ENCODE data around the gene BTF3L4.
A peak's percentile ranks its signal among the peaks of the same experiment; 100 is the strongest.
"Not testable (repeated sequence)": the region's sequence is repeated elsewhere in the genome, so short reads cannot be mapped to it uniquely, and the experiment has no call there.

BTF3L4 gene

DNA sequence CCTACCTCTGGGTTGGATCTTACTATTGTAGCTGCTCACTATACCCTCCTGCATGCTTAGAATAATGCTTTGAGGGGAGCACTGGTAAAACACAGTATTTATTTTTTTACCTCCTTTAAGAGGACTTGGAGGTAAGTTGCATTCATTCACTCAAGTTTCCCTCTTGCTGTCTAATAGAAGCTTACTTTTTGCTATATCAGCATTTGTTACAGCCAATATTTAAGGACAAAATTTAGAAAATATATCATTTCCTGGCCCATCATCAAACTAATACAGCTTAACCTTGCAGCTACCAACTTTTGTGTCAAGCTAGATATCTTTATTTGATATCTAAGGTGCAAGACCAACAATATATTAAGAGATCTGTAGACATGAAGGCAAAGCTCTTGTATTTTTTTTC lies 31.8 kb downstream of the BTF3L4 start:
- H3K27ac ChIP-seq (ENCODE audit: insufficient read depth in 1 of 2, low read depth in 1 of 2, low read length in 2 of 2, poor library complexity in 1 of 2, severe bottlenecking in 2 of 2); H3K4me1 ChIP-seq (ENCODE audit: control extremely low read depth in 1 of 4, control insufficient read depth in 4 of 4, insufficient read depth in 4 of 4, low read length in 3 of 4); POLR2A ChIA-PET; H3K9me3 ChIP-seq (ENCODE audit: control extremely low read depth in 1 of 5, control insufficient read depth in 4 of 5, insufficient read depth in 2 of 5, low read depth in 1 of 5, low read length in 4 of 5); CTCF ChIA-PET; H3K4me3 ChIP-seq (ENCODE audit: control insufficient read depth in 1 of 7, extremely low read depth in 1 of 7, insufficient read depth in 4 of 7, low read depth in 2 of 7, low read length in 6 of 7); H3K27me3 ChIP-seq (replicated peaks in 2 of 5; ENCODE audit: control insufficient read depth in 4 of 5, insufficient read depth in 5 of 5, low read length in 4 of 5); DNase-seq: not testable (repeated sequence)
- H3K36me3 ChIP-seq (ENCODE audit: control insufficient read depth in 4 of 4, insufficient read depth in 4 of 4, low read length in 3 of 4), result peaks cover 17 to 41% (median 30%) of the 10 kb centered on the region in 4 experiments

DNA sequence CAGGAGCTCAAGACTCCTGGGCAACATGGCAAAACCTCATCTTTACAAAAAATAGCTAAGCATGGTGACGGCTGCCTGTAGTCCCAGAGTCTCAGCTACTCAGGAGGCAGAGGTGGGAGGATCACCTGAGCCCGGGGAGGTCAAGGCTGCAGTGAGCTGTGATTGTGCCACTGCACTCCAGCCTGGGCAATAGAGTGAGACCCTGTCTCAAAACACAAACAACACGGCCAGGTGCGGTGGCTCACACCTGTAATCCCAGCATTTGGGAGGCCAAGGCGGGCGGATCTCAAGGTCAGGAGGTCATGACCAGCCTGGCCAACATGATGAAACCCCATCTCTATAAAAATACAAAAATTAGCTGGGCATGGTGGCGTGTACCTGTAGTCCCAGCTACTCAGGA lies 38.2 kb downstream of the BTF3L4 start:
- 79% methylated on average over 2 of the region's 7 CpGs for WGBS (ENCODE audit: insufficient coverage)

DNA sequence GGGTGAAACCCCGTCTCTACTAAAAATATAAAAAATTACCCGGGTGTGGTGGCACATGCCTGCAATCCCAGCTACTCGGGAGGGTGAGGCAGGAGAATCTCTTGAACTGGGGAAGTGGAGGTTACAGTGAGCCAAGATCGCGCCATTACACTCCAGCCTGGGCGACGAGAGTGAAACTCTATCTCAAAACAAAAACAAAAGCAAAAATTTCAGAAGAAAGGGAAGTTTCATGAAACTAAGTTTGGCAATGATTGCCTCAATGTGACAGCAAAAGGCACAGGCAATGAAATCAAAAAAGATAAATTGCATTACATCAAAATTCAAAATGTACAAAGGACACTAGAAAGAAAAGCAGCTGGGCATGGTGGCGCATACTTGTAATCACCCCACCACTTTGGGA lies 40.1 kb downstream of the BTF3L4 start:
- WGBS (ENCODE audit: insufficient coverage), result 100% methylated on average over 1 of the region's 8 CpGs
- Histone ChIP-seq H3K9me3 (ENCODE audit: control extremely low read depth in 1 of 5, control insufficient read depth in 4 of 5, insufficient read depth in 2 of 5, low read depth in 1 of 5, low read length in 4 of 5) (no peaks in the 10 kb centered on the region), H3K36me3 (ENCODE audit: control insufficient read depth in 4 of 4, insufficient read depth in 4 of 4, low read length in 3 of 4) (peaks cover 0 to 6% (median under 1%) of the 10 kb centered on the region in 4 experiments), H3K27me3 (replicated peaks in 2 of 5; ENCODE audit: control insufficient read depth in 4 of 5, insufficient read depth in 5 of 5, low read length in 4 of 5) (no peaks in the 10 kb centered on the region), H3K4me3 (ENCODE audit: control insufficient read depth in 1 of 7, extremely low read depth in 1 of 7, insufficient read depth in 4 of 7, low read depth in 2 of 7, low read length in 6 of 7) (no peak overlapping the region), H3K27ac (ENCODE audit: insufficient read depth in 1 of 2, low read depth in 1 of 2, low read length in 2 of 2, poor library complexity in 1 of 2, severe bottlenecking in 2 of 2) (no peak overlapping the region), H3K4me1 (ENCODE audit: control extremely low read depth in 1 of 4, control insufficient read depth in 4 of 4, insufficient read depth in 4 of 4, low read length in 3 of 4) (no peaks in the 10 kb centered on the region)
- ChIA-PET CTCF (no interaction called here), POLR2A (no interaction called here)
- DNase-seq, result no peak

More for the DNA sequence above, 38.2 kb downstream of the BTF3L4 start:
- POLR2A ChIA-PET, result interaction anchor here (1.0 kb wide), 1 partner anchor 38 kb away, joined by 4 read pairs; the partner anchor contains the start of gene BTF3L4
- H3K4me1 ChIP-seq (ENCODE audit: control extremely low read depth in 1 of 4, control insufficient read depth in 4 of 4, insufficient read depth in 4 of 4, low read length in 3 of 4); H3K4me3 ChIP-seq (ENCODE audit: control insufficient read depth in 1 of 7, extremely low read depth in 1 of 7, insufficient read depth in 4 of 7, low read depth in 2 of 7, low read length in 6 of 7); CTCF ChIA-PET; H3K27me3 ChIP-seq (replicated peaks in 2 of 5; ENCODE audit: control insufficient read depth in 4 of 5, insufficient read depth in 5 of 5, low read length in 4 of 5); DNase-seq; H3K27ac ChIP-seq (ENCODE audit: insufficient read depth in 1 of 2, low read depth in 1 of 2, low read length in 2 of 2, poor library complexity in 1 of 2, severe bottlenecking in 2 of 2); H3K9me3 ChIP-seq (ENCODE audit: control extremely low read depth in 1 of 5, control insufficient read depth in 4 of 5, insufficient read depth in 2 of 5, low read depth in 1 of 5, low read length in 4 of 5): not testable (repeated sequence)
- H3K36me3 ChIP-seq (ENCODE audit: control insufficient read depth in 4 of 4, insufficient read depth in 4 of 4, low read length in 3 of 4), result peaks cover 9 to 20% (median 13%) of the 10 kb centered on the region in 4 experiments

DNA sequence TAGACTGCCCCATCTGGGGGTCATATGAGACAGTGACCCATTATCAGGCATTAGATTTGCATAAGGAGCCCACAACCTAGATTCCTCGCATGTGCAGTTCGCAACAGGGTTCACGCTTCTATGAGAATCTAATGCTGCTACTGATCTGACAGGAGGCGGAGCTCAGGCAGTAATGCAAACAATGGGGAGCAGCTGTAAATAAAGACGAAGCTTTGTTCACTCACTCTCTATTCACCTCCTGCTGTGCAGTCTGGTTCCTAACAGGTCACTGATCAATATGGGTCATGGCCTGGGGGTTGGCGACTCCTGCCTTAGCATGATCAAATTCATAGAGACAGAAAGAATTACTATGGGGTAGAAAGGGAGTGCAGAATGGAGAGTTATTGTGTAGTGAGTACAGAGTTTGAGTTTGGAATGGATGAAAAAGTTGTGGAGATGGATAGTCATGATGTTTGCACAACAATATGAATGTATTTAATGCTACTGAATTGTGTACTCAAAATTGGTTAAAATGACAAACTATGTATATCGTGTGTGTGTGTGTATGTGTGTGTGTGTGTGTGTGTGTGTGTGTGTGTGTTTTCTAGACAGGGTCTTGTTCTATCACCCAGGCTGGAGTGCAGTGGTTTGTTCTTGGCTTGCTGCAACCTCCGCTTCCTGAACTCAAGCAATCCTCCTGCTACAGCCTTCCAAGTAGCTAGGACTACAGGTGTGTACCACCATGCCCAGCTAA lies 42.2 kb downstream of the BTF3L4 start:
- Histone ChIP-seq H3K36me3 (ENCODE audit: control insufficient read depth in 4 of 4, insufficient read depth in 4 of 4, low read length in 3 of 4) (no peaks in the 10 kb centered on the region), H3K9me3 (ENCODE audit: control extremely low read depth in 1 of 5, control insufficient read depth in 4 of 5, insufficient read depth in 2 of 5, low read depth in 1 of 5, low read length in 4 of 5) (no peaks in the 10 kb centered on the region), H3K27ac (ENCODE audit: insufficient read depth in 1 of 2, low read depth in 1 of 2, low read length in 2 of 2, poor library complexity in 1 of 2, severe bottlenecking in 2 of 2) (no peak overlapping the region), H3K4me3 (ENCODE audit: control insufficient read depth in 1 of 7, extremely low read depth in 1 of 7, insufficient read depth in 4 of 7, low read depth in 2 of 7, low read length in 6 of 7) (no peak overlapping the region), H3K4me1 (ENCODE audit: control extremely low read depth in 1 of 4, control insufficient read depth in 4 of 4, insufficient read depth in 4 of 4, low read length in 3 of 4) (no peaks in the 10 kb centered on the region), H3K27me3 (replicated peaks in 2 of 5; ENCODE audit: control insufficient read depth in 4 of 5, insufficient read depth in 5 of 5, low read length in 4 of 5) (no peaks in the 10 kb centered on the region)
- DNase-seq, result no peak
- ChIA-PET POLR2A (no interaction called here), CTCF (no interaction called here)
- 99% methylated on average over 7 of the region's 8 CpGs for WGBS (ENCODE audit: insufficient coverage)

DNA sequence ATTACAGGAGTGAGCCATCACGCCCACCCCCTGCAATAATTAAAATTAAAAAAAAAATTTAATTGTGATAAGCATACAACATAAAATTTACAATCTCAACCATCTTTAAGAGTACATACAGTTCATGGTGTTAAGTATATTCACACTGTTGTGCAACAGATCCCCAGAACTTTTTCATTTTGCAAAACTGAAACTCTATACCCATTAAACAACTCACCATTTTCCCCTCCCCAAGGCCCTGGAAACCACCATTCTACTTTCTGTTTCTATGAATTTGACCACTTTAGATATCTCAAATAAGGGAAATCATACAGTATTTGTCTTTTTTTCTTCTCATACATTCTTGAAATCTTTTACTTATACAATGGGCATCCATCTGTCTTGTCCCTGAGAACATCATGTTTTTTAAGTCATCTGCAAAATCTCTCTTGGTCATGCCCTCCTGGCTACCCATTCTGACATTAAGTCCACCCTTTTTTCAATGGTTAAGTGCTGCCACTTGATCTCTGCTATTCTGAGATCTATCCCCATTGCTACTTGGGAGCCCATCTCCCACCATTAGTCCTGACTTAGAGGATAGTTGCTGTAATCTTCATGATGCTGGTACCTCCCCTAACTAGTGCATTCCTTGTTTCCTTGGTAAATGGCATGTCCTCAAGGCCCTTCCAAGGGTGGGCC lies 46.4 kb downstream of the BTF3L4 start:
- H3K27ac ChIP-seq (ENCODE audit: insufficient read depth in 1 of 2, low read depth in 1 of 2, low read length in 2 of 2, poor library complexity in 1 of 2, severe bottlenecking in 2 of 2), result no peak overlapping the region
- no peaks in the 10 kb centered on the region for H3K4me1 ChIP-seq (ENCODE audit: control extremely low read depth in 1 of 4, control insufficient read depth in 4 of 4, insufficient read depth in 4 of 4, low read length in 3 of 4)
- POLR2A ChIA-PET, result no interaction called here
- no peak for DNase-seq
- H3K9me3 ChIP-seq (ENCODE audit: control extremely low read depth in 1 of 5, control insufficient read depth in 4 of 5, insufficient read depth in 2 of 5, low read depth in 1 of 5, low read length in 4 of 5), result no peaks in the 10 kb centered on the region
- H3K27me3 ChIP-seq (replicated peaks in 2 of 5; ENCODE audit: control insufficient read depth in 4 of 5, insufficient read depth in 5 of 5, low read length in 4 of 5), result no peaks in the 10 kb centered on the region
- no CpG with 5 or more reads among the region's 1 CpG for WGBS (ENCODE audit: insufficient coverage)
- CTCF ChIA-PET, result no interaction called here
- H3K36me3 ChIP-seq (ENCODE audit: control insufficient read depth in 4 of 4, insufficient read depth in 4 of 4, low read length in 3 of 4), result no peaks in the 10 kb centered on the region
- no peak overlapping the region for H3K4me3 ChIP-seq (ENCODE audit: control insufficient read depth in 1 of 7, extremely low read depth in 1 of 7, insufficient read depth in 4 of 7, low read depth in 2 of 7, low read length in 6 of 7)

DNA sequence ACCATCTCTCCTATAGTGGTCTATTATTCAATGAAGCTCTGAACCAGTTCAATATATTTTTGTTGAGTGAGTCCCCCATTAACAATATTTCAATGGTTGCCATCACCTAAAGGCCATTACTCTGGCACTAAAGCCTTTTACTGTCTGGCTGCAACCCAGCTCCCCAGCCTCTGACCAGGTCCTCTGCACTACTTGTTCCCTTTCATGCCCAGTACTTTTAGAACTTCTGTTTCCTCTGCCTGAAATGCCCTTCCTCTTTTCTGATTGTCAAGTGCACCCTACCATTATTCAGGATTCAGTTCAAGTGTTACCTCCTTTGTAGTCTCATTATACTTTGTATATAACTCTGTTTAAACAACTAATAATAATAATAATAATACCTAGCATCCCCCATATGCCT lies 55.4 kb downstream of the BTF3L4 start:
- ChIA-PET POLR2A (interaction anchor here (0.6 kb wide), 1 partner anchor 893 kb away, joined by 4 read pairs; no protein-coding TSS in a partner anchor), CTCF (interaction anchor here (1.1 kb wide), 1 partner anchor 42 kb away, joined by 3 read pairs; no protein-coding TSS in a partner anchor)
- H3K9me3 ChIP-seq (ENCODE audit: control extremely low read depth in 1 of 5, control insufficient read depth in 4 of 5, insufficient read depth in 2 of 5, low read depth in 1 of 5, low read length in 4 of 5), result no peaks in the 10 kb centered on the region
- peaks cover 0 to 5% (median 2%) of the 10 kb centered on the region in 4 experiments for H3K4me1 ChIP-seq (ENCODE audit: control extremely low read depth in 1 of 4, control insufficient read depth in 4 of 4, insufficient read depth in 4 of 4, low read length in 3 of 4)
- peak in 2 of 3 donors; percentile 38 to 49 for DNase-seq
- H3K27ac ChIP-seq (ENCODE audit: insufficient read depth in 1 of 2, low read depth in 1 of 2, low read length in 2 of 2, poor library complexity in 1 of 2, severe bottlenecking in 2 of 2), result no peak overlapping the region
- H3K4me3 ChIP-seq (ENCODE audit: control insufficient read depth in 1 of 7, extremely low read depth in 1 of 7, insufficient read depth in 4 of 7, low read depth in 2 of 7, low read length in 6 of 7), result no peak overlapping the region
- H3K36me3 ChIP-seq (ENCODE audit: control insufficient read depth in 4 of 4, insufficient read depth in 4 of 4, low read length in 3 of 4), result no peaks in the 10 kb centered on the region
- no peaks in the 10 kb centered on the region for H3K27me3 ChIP-seq (replicated peaks in 2 of 5; ENCODE audit: control insufficient read depth in 4 of 5, insufficient read depth in 5 of 5, low read length in 4 of 5)

DNA sequence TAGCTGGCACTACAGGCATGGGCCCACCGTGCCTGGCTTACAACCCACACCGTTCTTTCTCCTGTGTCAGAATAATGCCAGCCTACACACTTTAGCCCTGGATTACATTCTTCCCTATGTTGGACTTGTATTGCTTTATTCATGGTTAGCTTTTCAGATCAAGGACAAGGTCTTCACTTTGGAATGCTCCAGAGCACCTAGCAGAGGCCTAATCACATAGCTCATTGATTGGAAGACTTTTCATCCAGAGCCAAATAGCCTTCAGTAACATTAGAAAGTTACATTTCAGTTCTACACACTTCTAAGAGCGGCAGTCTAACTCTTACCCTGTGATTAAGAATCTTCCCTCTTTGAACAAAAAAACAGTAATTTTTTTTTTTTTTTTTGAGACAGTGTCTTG lies 56.4 kb downstream of the BTF3L4 start:
- WGBS (ENCODE audit: insufficient coverage), result 91% methylated on average over 3 of the region's 3 CpGs
- peaks cover 0 to 5% (median 2%) of the 10 kb centered on the region in 4 experiments for H3K4me1 ChIP-seq (ENCODE audit: control extremely low read depth in 1 of 4, control insufficient read depth in 4 of 4, insufficient read depth in 4 of 4, low read length in 3 of 4)
- no peak for DNase-seq
- ChIA-PET POLR2A (no interaction called here), CTCF (interaction anchor here (1.1 kb wide), 1 partner anchor 43 kb away, joined by 3 read pairs; no protein-coding TSS in a partner anchor)
- H3K27me3 ChIP-seq (replicated peaks in 2 of 5; ENCODE audit: control insufficient read depth in 4 of 5, insufficient read depth in 5 of 5, low read length in 4 of 5), result no peaks in the 10 kb centered on the region
- no peak overlapping the region for H3K4me3 ChIP-seq (ENCODE audit: control insufficient read depth in 1 of 7, extremely low read depth in 1 of 7, insufficient read depth in 4 of 7, low read depth in 2 of 7, low read length in 6 of 7)
- H3K36me3 ChIP-seq (ENCODE audit: control insufficient read depth in 4 of 4, insufficient read depth in 4 of 4, low read length in 3 of 4), result no peaks in the 10 kb centered on the region
- no peaks in the 10 kb centered on the region for H3K9me3 ChIP-seq (ENCODE audit: control extremely low read depth in 1 of 5, control insufficient read depth in 4 of 5, insufficient read depth in 2 of 5, low read depth in 1 of 5, low read length in 4 of 5)
- no peak overlapping the region for H3K27ac ChIP-seq (ENCODE audit: insufficient read depth in 1 of 2, low read depth in 1 of 2, low read length in 2 of 2, poor library complexity in 1 of 2, severe bottlenecking in 2 of 2)

Measured in common myeloid progenitor, CD34-positive (primary cell).